Mesothelial cell of epicardium (in vitro differentiated cells): Measurements from ENCODE around the gene NRL. TPM values are rescaled to one million over a fixed set of nuclear protein-coding genes. Genes with fewer than 3 reads are reported as not detected.

ENCODE experiments used
- DNase-seq, 2 experiments: peaks; one replicate each; pipeline ENCODE4 v3.0.0; 2021; ENCODE audit warnings: low spot score in 2 of 2; ENCODE audit not compliant: unreplicated experiment in 2 of 2
- H3K27ac Mint-ChIP-seq: 2 replicates; pipeline ENCODE4 v1.8.0; 2021; ENCODE audit warnings: mixed read lengths
- H3K27me3 Mint-ChIP-seq: 2 replicates; pipeline ENCODE4 v1.8.0; 2021; ENCODE audit warnings: low read depth, mixed read lengths
- H3K36me3 Mint-ChIP-seq: 2 replicates; pipeline ENCODE4 v1.8.0; 2021; ENCODE audit warnings: mixed read lengths
- H3K4me1 Mint-ChIP-seq: 2 replicates; pipeline ENCODE4 v1.8.0; 2021; ENCODE audit warnings: mixed read lengths
- H3K4me3 Mint-ChIP-seq: 2 replicates; pipeline ENCODE4 v1.8.0; 2021; ENCODE audit warnings: mild to moderate bottlenecking, moderate library complexity, mixed read lengths
- H3K9me3 Mint-ChIP-seq: 2 replicates; pipeline ENCODE4 v1.8.0; 2021; ENCODE audit warnings: mixed read lengths
- CTCF ChIP-seq: fragments of 200-600 bp; sonication (generic); IDR thresholded peaks from one replicate; pipeline ENCODE4 v1.5.0; 2021; ENCODE audit warnings: antibody characterized with exemption; ENCODE audit not compliant: unreplicated experiment
- total RNA-seq: library from RNA; stranded (reverse); gene quantifications from 3 replicates; pipeline ENCODE4 v1.2.1, GENCODE V29; 2021

Gene NRL
- total RNA-seq, 1 donor from 2014 or later: 2.0 TPM

- peak overlapping the region; percentile 81 for H3K4me3 Mint-ChIP-seq
- no peaks in the 10 kb centered on the region for H3K27me3 Mint-ChIP-seq
- TF ChIP-seq CTCF: no peak
- H3K9me3 Mint-ChIP-seq: no peaks in the 10 kb centered on the region
- peak overlapping the region; percentile 75 for H3K27ac Mint-ChIP-seq
- no peaks in the 10 kb centered on the region for H3K36me3 Mint-ChIP-seq
- DNase-seq: no peak
- peaks cover 22% of the 10 kb centered on the region for H3K4me1 Mint-ChIP-seq
Measured at GRCh38 chr14:24095271-24096068, 19.3 kb downstream of the NRL start.

DNA sequence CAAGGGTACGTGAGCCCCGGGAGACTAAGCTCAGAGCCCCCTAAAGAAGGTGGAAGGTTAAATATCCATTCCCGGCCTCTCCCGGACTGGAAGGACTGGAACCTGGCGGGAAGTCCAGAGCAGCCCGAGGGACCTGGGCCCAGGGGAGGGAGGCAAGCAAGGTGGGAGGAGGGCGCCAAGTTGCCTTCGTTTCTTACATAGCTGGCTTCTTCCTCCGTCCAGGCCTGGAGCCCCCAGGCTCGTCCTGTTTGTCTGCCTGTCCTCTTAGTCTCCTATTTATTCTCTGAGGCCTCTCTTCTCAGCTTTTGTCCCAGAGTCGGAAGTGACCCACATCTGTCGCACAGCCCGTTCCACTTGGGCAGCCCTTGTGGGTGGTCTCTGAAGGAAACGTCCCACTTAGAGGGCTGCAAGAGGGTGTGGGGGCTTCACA, 19.9 kb downstream of the NRL start:
- Mint-ChIP-seq H3K4me3 (peak overlapping the region; percentile 81), H3K27ac (peak overlapping the region; percentile 75), H3K27me3 (no peaks in the 10 kb centered on the region), H3K36me3 (no peaks in the 10 kb centered on the region), H3K4me1 (peaks cover 22% of the 10 kb centered on the region), H3K9me3 (no peaks in the 10 kb centered on the region)
- DNase-seq: no peak
- no peak for TF ChIP-seq CTCF

DNA sequence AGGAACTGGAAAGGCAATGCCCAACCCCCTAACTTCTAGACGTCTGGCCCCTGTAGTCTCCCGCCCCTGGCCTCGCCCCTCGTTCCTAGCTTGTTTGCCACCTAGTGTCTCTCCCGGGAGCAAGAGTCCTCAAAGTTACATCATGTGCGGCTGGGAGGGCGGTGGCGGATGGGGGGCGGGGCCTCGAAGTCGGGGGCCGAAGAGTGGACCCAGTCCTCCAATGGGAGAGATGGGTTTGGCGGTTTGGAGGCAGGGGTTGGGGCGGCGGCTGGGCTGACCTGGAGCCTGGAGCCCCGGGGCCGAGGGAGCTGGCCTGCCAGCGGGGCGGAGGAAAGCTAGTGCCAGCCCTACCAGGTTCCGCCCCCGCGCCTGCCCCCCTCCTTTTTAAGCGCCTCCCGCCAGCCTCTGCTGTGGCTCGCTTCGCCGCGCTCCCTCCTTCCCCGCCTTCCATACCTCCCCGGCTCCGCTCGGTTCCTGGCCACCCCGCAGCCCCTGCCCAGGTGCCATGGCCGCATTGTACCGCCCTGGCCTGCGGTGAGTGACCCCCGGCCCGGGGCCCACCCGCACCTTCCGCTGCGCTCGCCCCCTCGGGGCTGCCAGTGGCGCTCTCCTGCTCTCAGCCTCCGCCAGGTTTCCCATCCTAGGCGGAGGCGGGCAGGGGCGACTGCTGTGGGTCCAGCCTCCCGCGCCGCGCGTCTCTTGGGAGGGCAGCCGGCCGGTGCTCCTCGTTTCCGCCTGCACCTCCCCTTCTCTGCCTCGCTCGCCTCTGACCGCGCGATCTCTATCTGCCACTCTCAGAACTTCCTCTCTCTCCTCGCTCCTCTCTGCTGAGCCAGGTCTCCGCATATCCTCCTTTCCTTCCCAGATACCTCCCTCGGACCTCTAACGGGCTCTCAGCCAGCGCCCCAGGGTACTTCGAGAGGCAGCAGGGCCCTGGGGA, 20.6 kb downstream of the NRL start, which contains the start of gene PCK2:
Gene PCK2, plus strand, starts transcription at position 411 of the 940 bp plus-strand sequence. Its CDS starts 95 bp downstream, at position 506.
- peak within 1 kb of the TSS; percentile 81 for H3K4me3 Mint-ChIP-seq
- DNase-seq: peak; percentile 61 to 73
- no peaks in the 10 kb centered on the region for H3K36me3 Mint-ChIP-seq
- H3K27ac Mint-ChIP-seq: peak within 1 kb of the TSS; percentile 75
- H3K4me1 Mint-ChIP-seq: peaks cover 22% of the 10 kb centered on the region
- TF ChIP-seq CTCF: no peak
- no peaks in the 10 kb centered on the region for H3K9me3 Mint-ChIP-seq
- no peaks in the 10 kb centered on the region for H3K27me3 Mint-ChIP-seq

- Mint-ChIP-seq H3K36me3 (no peaks in the 10 kb centered on the region), H3K9me3 (no peaks in the 10 kb centered on the region), H3K4me3 (peak overlapping the region; percentile 81), H3K4me1 (peaks cover 22% of the 10 kb centered on the region), H3K27ac (peak overlapping the region; percentile 11), H3K27me3 (no peaks in the 10 kb centered on the region)
- no peak for TF ChIP-seq CTCF
- DNase-seq: no peak
Measured at GRCh38 chr14:24093207-24093900, 21.4 kb downstream of the NRL start.

GRCh38 chr14:24092505-24093206, 22.1 kb downstream of the NRL start:
- Mint-ChIP-seq H3K36me3 (no peaks in the 10 kb centered on the region), H3K4me1 (peaks cover 22% of the 10 kb centered on the region), H3K9me3 (no peaks in the 10 kb centered on the region), H3K4me3 (peak overlapping the region; percentile 81), H3K27me3 (no peaks in the 10 kb centered on the region), H3K27ac (peak overlapping the region; percentile 11)
- no peak for DNase-seq
- no peak for TF ChIP-seq CTCF
